MM.1S (cell line): ENCODE results near the gene VTN.

Experiments
- DNase-seq: peaks from one replicate; pipeline ENCODE4 v3.0.0-alpha.2; 2015
- H2AFZ ChIP-seq: fragments of 300-600 bp; sonication (generic); 2 replicates; pipeline ENCODE4 v1.6.0; 2016; ENCODE audit warnings: antibody characterized with exemption, low read length
- H3F3A ChIP-seq: fragments of 300-600 bp; sonication (generic); 2 replicates; pipeline ENCODE4 v1.6.1; 2016; ENCODE audit warnings: mild to moderate bottlenecking, antibody characterized with exemption, low read length, moderate library complexity, mixed read lengths; ENCODE audit not compliant: insufficient read depth
- H3K27ac ChIP-seq: fragments of 300-600 bp; sonication (generic); 2 replicates; pipeline ENCODE4 v1.5.1; 2016; ENCODE audit warnings: mild to moderate bottlenecking, low read length
- H3K27me3 ChIP-seq: fragments of 300-600 bp; sonication (generic); replicated peaks from 2 replicates; pipeline ENCODE4 v1.6.0; 2016; ENCODE audit warnings: low read length; ENCODE audit not compliant: insufficient read depth
- H3K36me3 ChIP-seq: fragments of 300-600 bp; sonication (generic); replicated peaks from 2 replicates; pipeline ENCODE4 v1.6.1; 2016; ENCODE audit warnings: mild to moderate bottlenecking, low read length, mixed read lengths; ENCODE audit not compliant: insufficient read depth
- H3K4me1 ChIP-seq: fragments of 300-600 bp; sonication (generic); 2 replicates; pipeline ENCODE4 v1.6.1; 2016; ENCODE audit warnings: low read length, mixed read lengths
- H3K4me2 ChIP-seq: fragments of 300-600 bp; sonication (generic); 2 replicates; pipeline ENCODE4 v1.6.0; 2016; ENCODE audit warnings: low read depth, low read length
- H3K4me3 ChIP-seq: fragments of 300-600 bp; sonication (generic); 2 replicates; pipeline ENCODE4 v1.5.1; 2016; ENCODE audit warnings: low read length, mixed read lengths
- H3K79me2 ChIP-seq: fragments of 300-600 bp; sonication (generic); 2 replicates; pipeline ENCODE4 v1.6.1; 2016; ENCODE audit warnings: mixed run types, low read length, mixed read lengths
- H3K9ac ChIP-seq: fragments of 300-600 bp; sonication (generic); 2 replicates; pipeline ENCODE4 v1.6.1; 2016; ENCODE audit warnings: low read length, mixed read lengths
- H3K9me2 ChIP-seq: fragments of 300-600 bp; sonication (generic); replicated peaks from 2 replicates; pipeline ENCODE4 v1.6.1; 2016; ENCODE audit warnings: mild to moderate bottlenecking, low read length, mixed read lengths; ENCODE audit not compliant: insufficient read depth
- H3K9me3 ChIP-seq: fragments of 300-600 bp; sonication (generic); replicated peaks from 2 replicates; pipeline ENCODE4 v1.6.1; 2016; ENCODE audit warnings: mild to moderate bottlenecking, low read length, mixed read lengths; ENCODE audit not compliant: insufficient read depth
- H4K20me1 ChIP-seq: fragments of 300-600 bp; sonication (generic); 2 replicates; pipeline ENCODE4 v1.6.1; 2016; ENCODE audit warnings: mild to moderate bottlenecking, low read length, moderate library complexity, mixed read lengths; ENCODE audit not compliant: insufficient read depth
- EZH2 ChIP-seq: fragments of 300-600 bp; sonication (generic); optimal IDR thresholded peaks from 2 replicates; pipeline ENCODE3; 2017; ENCODE audit warnings: low read depth, mild to moderate bottlenecking, antibody characterized with exemption, low read length, mixed read lengths
- EZH2phosphoT487 ChIP-seq: fragments of 300-600 bp; sonication (generic); IDR thresholded peaks from 2 replicates; pipeline ENCODE4 v1.6.1; 2018; ENCODE audit warnings: antibody characterized with exemption, low read length
- TF ChIP-seq, protein P1 (sequence below): fragments of 300-600 bp; sonication (generic); IDR thresholded peaks from 2 replicates; pipeline ENCODE4 v1.5.1; 2016; ENCODE audit warnings: antibody characterized with exemption, low read length, mixed read lengths

VTN gene

GRCh38 chr17:28364665-28365363 is 5.3 kb downstream of the VTN start, which contains the start of gene SEBOX:
Gene SEBOX, minus strand, starts transcription at chr17:28365199. Its CDS starts 48 bp downstream, at chr17:28365151.
- H4K20me1 ChIP-seq: no peaks in the 10 kb centered on the region
- H3K27me3 ChIP-seq: no peaks in the 10 kb centered on the region
- H3K9me3 ChIP-seq: no peaks in the 10 kb centered on the region
- no peak within 1 kb of the TSS for H2AFZ ChIP-seq
- peaks cover 2% of the 10 kb centered on the region; the same call in 1 of the 2 replicates for H3K36me3 ChIP-seq
- 0 out of 2 replicates have a peak, but pooled peaks cover 4% of the 10 kb centered on the region for H3K79me2 ChIP-seq
- no peaks in the 10 kb centered on the region for H3K9me2 ChIP-seq
- H3K4me2 ChIP-seq: no peak within 1 kb of the TSS
- no peak for DNase-seq
- no peak within 1 kb of the TSS for H3K9ac ChIP-seq
- H3F3A ChIP-seq: no peaks in the 10 kb centered on the region
- TF ChIP-seq, protein P1, sequence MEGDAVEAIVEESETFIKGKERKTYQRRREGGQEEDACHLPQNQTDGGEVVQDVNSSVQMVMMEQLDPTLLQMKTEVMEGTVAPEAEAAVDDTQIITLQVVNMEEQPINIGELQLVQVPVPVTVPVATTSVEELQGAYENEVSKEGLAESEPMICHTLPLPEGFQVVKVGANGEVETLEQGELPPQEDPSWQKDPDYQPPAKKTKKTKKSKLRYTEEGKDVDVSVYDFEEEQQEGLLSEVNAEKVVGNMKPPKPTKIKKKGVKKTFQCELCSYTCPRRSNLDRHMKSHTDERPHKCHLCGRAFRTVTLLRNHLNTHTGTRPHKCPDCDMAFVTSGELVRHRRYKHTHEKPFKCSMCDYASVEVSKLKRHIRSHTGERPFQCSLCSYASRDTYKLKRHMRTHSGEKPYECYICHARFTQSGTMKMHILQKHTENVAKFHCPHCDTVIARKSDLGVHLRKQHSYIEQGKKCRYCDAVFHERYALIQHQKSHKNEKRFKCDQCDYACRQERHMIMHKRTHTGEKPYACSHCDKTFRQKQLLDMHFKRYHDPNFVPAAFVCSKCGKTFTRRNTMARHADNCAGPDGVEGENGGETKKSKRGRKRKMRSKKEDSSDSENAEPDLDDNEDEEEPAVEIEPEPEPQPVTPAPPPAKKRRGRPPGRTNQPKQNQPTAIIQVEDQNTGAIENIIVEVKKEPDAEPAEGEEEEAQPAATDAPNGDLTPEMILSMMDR: no peak
- TF ChIP-seq EZH2phosphoT487 (no peak), EZH2 (no peak)
- H3K27ac ChIP-seq: no peak within 1 kb of the TSS
- no peak within 1 kb of the TSS for H3K4me3 ChIP-seq
- H3K4me1 ChIP-seq: no peaks in the 10 kb centered on the region

DNA sequence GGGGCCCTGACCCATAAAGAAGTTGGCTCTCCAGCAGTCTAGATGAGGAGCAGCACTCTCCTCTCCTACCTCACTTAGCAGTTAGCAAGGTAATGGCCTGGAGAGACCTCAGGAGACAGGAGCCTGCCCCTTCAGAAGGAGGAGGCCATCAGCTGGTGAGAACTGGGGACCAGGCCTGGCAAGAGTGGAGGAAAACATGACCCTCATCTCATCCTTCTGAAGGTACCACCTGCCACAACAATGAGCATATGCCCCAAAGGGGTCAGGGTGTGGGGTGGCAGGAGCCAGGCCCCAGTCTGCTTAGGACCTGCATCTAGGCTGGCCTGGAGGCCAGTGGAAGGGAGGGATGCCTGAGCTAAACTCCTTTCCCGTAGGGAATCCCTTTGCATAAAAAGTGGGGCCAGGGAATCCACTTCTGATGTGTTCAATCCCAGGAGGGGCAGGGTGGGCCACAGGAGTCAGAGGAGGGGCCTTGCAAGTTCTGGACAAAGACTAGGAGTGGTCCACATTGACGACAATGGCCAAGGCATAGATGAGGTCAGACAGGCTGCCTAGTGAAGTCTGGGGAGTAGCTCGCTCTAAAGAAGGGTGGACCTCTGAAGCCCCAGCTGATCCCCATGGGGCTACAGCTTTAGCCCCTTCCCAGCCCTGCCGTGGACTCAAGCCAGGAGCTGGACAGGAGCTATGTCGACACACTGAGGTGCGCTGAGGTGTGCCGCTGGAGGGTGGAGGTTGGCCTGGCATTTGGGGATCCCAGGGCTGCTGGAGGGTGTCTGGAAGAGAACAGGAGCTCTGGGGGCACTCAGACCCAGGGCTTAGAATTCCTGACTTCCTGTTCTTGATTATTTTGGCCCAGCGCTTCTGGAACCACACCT is 6.1 kb downstream of the VTN start:
- no peaks in the 10 kb centered on the region for H3F3A ChIP-seq
- H3K9ac ChIP-seq: no peak overlapping the region
- H3K4me1 ChIP-seq: no peaks in the 10 kb centered on the region
- no peaks in the 10 kb centered on the region for H3K27me3 ChIP-seq
- TF ChIP-seq EZH2 (no peak), EZH2phosphoT487 (no peak)
- TF ChIP-seq, protein P1: no peak
- H3K79me2 ChIP-seq: peaks cover 5% of the 10 kb centered on the region
- peaks cover 2% of the 10 kb centered on the region; the same call in 1 of the 2 replicates for H3K36me3 ChIP-seq
- no peaks in the 10 kb centered on the region for H3K9me3 ChIP-seq
- no peak overlapping the region for H2AFZ ChIP-seq
- no peak overlapping the region for H3K4me3 ChIP-seq
- H4K20me1 ChIP-seq: no peaks in the 10 kb centered on the region
- H3K9me2 ChIP-seq: no peaks in the 10 kb centered on the region
- H3K27ac ChIP-seq: no peak overlapping the region
- DNase-seq: no peak
- no peak overlapping the region for H3K4me2 ChIP-seq

DNA sequence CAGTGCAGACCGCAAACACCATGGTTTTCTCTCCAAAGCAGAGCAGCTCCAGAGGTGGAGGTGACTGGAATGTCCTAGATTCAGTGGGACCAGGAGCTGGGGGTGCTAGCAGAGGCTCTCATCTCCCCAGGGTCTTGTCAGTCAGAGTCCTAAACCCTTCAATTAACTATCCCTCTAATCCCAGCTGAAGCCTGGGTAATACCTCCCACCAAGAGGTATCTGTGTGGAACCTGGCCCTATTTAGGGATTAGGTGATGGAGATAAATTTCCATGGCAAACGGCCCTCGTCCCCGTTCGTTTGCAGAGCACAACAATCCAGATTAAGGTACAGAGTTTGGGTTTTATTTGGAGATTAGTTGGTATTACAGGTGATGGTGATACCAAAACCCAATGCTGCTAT is 6.9 kb downstream of the VTN start:
- no peak overlapping the region for H2AFZ ChIP-seq
- no peak overlapping the region for H3K4me3 ChIP-seq
- peaks cover 14% of the 10 kb centered on the region for H3K79me2 ChIP-seq
- no peaks in the 10 kb centered on the region for H3K9me2 ChIP-seq
- no peak overlapping the region for H3K4me2 ChIP-seq
- H3K27ac ChIP-seq: no peak overlapping the region
- H3K4me1 ChIP-seq: peaks cover 6% of the 10 kb centered on the region
- DNase-seq: no peak
- H4K20me1 ChIP-seq: no peaks in the 10 kb centered on the region
- H3K27me3 ChIP-seq: no peaks in the 10 kb centered on the region
- TF ChIP-seq EZH2phosphoT487: no peak
- TF ChIP-seq, protein P1: no peak
- TF ChIP-seq EZH2: no peak
- peaks cover 2% of the 10 kb centered on the region; the same call in 1 of the 2 replicates for H3K36me3 ChIP-seq
- H3K9ac ChIP-seq: no peak overlapping the region
- no peaks in the 10 kb centered on the region for H3F3A ChIP-seq
- H3K9me3 ChIP-seq: no peaks in the 10 kb centered on the region
